ENCODE data around the gene CD44.

DNA sequence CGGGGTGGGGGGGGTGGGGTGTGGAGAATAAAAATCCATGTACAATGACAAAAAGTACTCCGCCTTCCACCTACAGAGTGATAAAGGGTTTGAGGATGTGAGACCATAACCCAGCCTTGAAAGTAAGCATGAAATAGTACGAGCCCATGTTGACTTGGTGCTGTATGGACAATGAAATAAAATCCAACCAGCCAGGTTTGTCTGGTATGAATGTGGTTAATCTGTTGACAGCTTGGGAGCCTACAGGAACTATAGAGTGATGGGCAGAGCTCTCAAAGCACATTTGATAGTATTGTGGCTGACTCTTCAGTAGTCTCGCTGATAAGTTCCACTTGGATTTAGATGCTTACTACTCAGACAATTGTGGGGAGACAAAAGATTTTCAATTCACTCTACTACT, 48.8 kb upstream of the CD44 start:
- TF ChIP-seq, protein P1, sequence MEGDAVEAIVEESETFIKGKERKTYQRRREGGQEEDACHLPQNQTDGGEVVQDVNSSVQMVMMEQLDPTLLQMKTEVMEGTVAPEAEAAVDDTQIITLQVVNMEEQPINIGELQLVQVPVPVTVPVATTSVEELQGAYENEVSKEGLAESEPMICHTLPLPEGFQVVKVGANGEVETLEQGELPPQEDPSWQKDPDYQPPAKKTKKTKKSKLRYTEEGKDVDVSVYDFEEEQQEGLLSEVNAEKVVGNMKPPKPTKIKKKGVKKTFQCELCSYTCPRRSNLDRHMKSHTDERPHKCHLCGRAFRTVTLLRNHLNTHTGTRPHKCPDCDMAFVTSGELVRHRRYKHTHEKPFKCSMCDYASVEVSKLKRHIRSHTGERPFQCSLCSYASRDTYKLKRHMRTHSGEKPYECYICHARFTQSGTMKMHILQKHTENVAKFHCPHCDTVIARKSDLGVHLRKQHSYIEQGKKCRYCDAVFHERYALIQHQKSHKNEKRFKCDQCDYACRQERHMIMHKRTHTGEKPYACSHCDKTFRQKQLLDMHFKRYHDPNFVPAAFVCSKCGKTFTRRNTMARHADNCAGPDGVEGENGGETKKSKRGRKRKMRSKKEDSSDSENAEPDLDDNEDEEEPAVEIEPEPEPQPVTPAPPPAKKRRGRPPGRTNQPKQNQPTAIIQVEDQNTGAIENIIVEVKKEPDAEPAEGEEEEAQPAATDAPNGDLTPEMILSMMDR (IDR thresholded peaks at IDR 0.05), result no peak
- TF ChIP-seq POLR2A (IDR thresholded peaks at IDR 0.05), result no peak

Measured in lower leg skin (tissue), 3 donors.